HepG2 (cell line): ENCODE results near the gene JMJD1C. TPM values are rescaled to one million over a fixed set of nuclear protein-coding genes. Genes with fewer than 3 reads are reported as not detected.

Source experiments
- ATAC-seq: fragments of 200-7000 bp; cut with Tn5 transposase; 3 replicates; pipeline ENCODE4 v1.9.1; 2020; ENCODE audit warnings: mild to moderate bottlenecking, moderate library complexity
- BruUV-seq: library from RNA; stranded (reverse); fragments of 400-500 nt; replicated peaks from 2 replicates; lab custom pipeline; 2021; lab: Mats Ljungman, UMichigan
- CTCF ChIA-PET: fragments of 300-600 bp; formaldehyde crosslinking; extraction: SDS; loops from one replicate; lab custom pipeline; 2021; ENCODE audit warnings: low total read pairs, inconsistent platforms, low intra/inter-chr PET ratio; lab: Yijun Ruan, JAX
- POLR2A ChIA-PET: fragments of 350-600 bp; sonication (Branson Sonifier 250); formaldehyde crosslinking; loops from one replicate; lab custom pipeline; 2020; ENCODE audit warnings: antibody characterized with exemption, inconsistent platforms; lab: Yijun Ruan, JAX
- DNase-seq: peaks from one replicate; pipeline ENCODE4 v3.0.0-alpha.2; 2015; ENCODE audit warnings: low spot score
- FAIRE-seq: peaks from 3 replicates; lab custom pipeline; 2011; peaks lifted over from hg19 to GRCh38; lab: Jason Lieb, UNC
- H2AFZ ChIP-seq: one replicate; pipeline ENCODE4 v1.6.1; 2011; ENCODE audit warnings: low read length, inconsistent platforms
- H3K27ac ChIP-seq: fragments of 300-600 bp; 3 replicates; pipeline ENCODE4 v1.8.0; 2011; ENCODE audit warnings: mixed run types, mild to moderate bottlenecking, mixed read lengths, low read length, inconsistent platforms; ENCODE audit not compliant: insufficient read depth; ENCODE audit errors: extremely low read length
- H3K27me3 ChIP-seq, 2 experiments: fragments of 200-600 bp in 1 of 2; 2 replicates in 1 of 2; 3 replicates in 1 of 2; pipeline versions ENCODE4 v1.6.0 to v1.8.0; 2011; ENCODE audit warnings: low read length in 2 of 2, mild to moderate bottlenecking in 2 of 2, moderate library complexity in 2 of 2, inconsistent platforms in 1 of 2; ENCODE audit not compliant: insufficient read depth in 2 of 2, control insufficient read depth in 1 of 2
- H3K36me3 ChIP-seq, 2 experiments: fragments of 200-600 bp in 1 of 2; replicated peaks in 1 of 2; 2 replicates in 1 of 2; 3 replicates in 1 of 2; pipeline versions ENCODE4 v1.5.1 to v1.8.0; 2011; ENCODE audit warnings: low read length in 2 of 2, inconsistent platforms in 1 of 2; ENCODE audit not compliant: insufficient read depth in 2 of 2, control insufficient read depth in 1 of 2
- H3K4me1 ChIP-seq: 2 replicates; pipeline ENCODE4 v1.5.1; 2012; ENCODE audit warnings: low read length, inconsistent platforms; ENCODE audit not compliant: insufficient read depth
- H3K4me2 ChIP-seq: 2 replicates; pipeline ENCODE4 v1.6.0; 2011; ENCODE audit warnings: low read depth, low read length, inconsistent platforms
- H3K4me3 ChIP-seq, 3 experiments: fragments of 200-600 bp in 1 of 3; sonication (generic), shearing (Covaris generic) in 1 of 3; replicated peaks in 1 of 3; 2 replicates each; pipeline ENCODE4 v1.5.1; 2011 to 2016; ENCODE audit warnings: low read length in 3 of 3, inconsistent platforms in 2 of 3, low read depth in 2 of 3, mild to moderate bottlenecking in 2 of 3, control low read depth in 1 of 3, mixed read lengths in 1 of 3; ENCODE audit not compliant: insufficient read depth in 1 of 3
- H3K79me2 ChIP-seq: one replicate; pipeline ENCODE4 v1.6.1; 2011; ENCODE audit warnings: low read length, inconsistent platforms; ENCODE audit not compliant: insufficient read depth
- H3K9ac ChIP-seq: 2 replicates; pipeline ENCODE4 v1.6.0; 2011; ENCODE audit warnings: mild to moderate bottlenecking, low read depth, low read length, inconsistent platforms; ENCODE audit not compliant: insufficient read depth
- H3K9me3 ChIP-seq: 2 replicates; pipeline ENCODE4 v1.5.1; 2012; ENCODE audit warnings: mild to moderate bottlenecking, low read length
- H4K20me1 ChIP-seq: 2 replicates; pipeline ENCODE4 v1.6.0; 2011; ENCODE audit warnings: inconsistent platforms, mild to moderate bottlenecking, low read length, moderate library complexity; ENCODE audit not compliant: insufficient read depth
- FOXC1 ChIP-seq: sonication (generic); formaldehyde crosslinking; IDR thresholded peaks from 2 replicates; pipeline ENCODE4 v1.8.0; 2022; ENCODE audit warnings: mild to moderate bottlenecking, missing genetic modification reagents, borderline replicate concordance
- PHF20 ChIP-seq: sonication (generic); formaldehyde crosslinking; IDR thresholded peaks from 2 replicates; pipeline ENCODE4 v1.5.0; 2020; ENCODE audit warnings: mild to moderate bottlenecking, missing genetic modification reagents
- ZKSCAN8 ChIP-seq: IDR thresholded peaks from 2 replicates; pipeline ENCODE4 v1.6.1; 2016; ENCODE audit warnings: borderline replicate concordance, missing genetic modification reagents, missing compliant biosample characterization
- ZNF329 ChIP-seq: sonication (generic); formaldehyde crosslinking; IDR thresholded peaks from 2 replicates; pipeline ENCODE4 v1.9.0; 2021; ENCODE audit warnings: low read depth, mild to moderate bottlenecking, missing genetic modification reagents
- ZNF354B ChIP-seq: sonication (generic); formaldehyde crosslinking; IDR thresholded peaks from 2 replicates; pipeline ENCODE4 v1.8.0; 2022; ENCODE audit warnings: mild to moderate bottlenecking, missing genetic modification reagents
- ZNF550 ChIP-seq: sonication (generic); formaldehyde crosslinking; IDR thresholded peaks from 2 replicates; pipeline ENCODE4 v1.4.0; 2020; ENCODE audit warnings: mild to moderate bottlenecking, missing genetic modification reagents, borderline replicate concordance
- ZNF75D ChIP-seq: sonication (generic); formaldehyde crosslinking; IDR thresholded peaks from 2 replicates; pipeline ENCODE4 v1.8.1; 2023; ENCODE audit warnings: missing genetic modification reagents, mild to moderate bottlenecking, borderline replicate concordance
- WGBS: methylation state at CpG from one replicate; pipeline ENCODE4 v1.1.6; 2017; ENCODE audit warnings: low lambda C conversion rate; 5-methylcytosine and 5-hydroxymethylcytosine counted together
- in situ Hi-C: cut with HindIII; loops from 2 replicates; pipeline ENCODE4 v1.10.0; 2017; ENCODE audit warnings: low pct_unique_long_range_greater_than_20kb; ENCODE audit not compliant: extremely low pct_ligation_motif_present
- intact Hi-C: fragments of 100-400 bp; cut with micrococcal nuclease; formaldehyde crosslinking; loops from one replicate; pipeline ENCODE4 v1.10.0; 2022; ENCODE audit not compliant: unreplicated experiment
- polyA plus RNA-seq, 8 experiments: library from polyadenylated mRNA; depleted of rRNA in 3 of 8; stranded (reverse) in 7 of 8; unstranded in 1 of 8; fragments of >200 nt; fragmentation: Illumina TruSeq in 4 of 8; extraction: Trizol in 4 of 8; gene quantifications; 2 replicates each; pipeline versions ENCODE4 v1.2.1 to v1.2.3, GENCODE V29; 2011 to 2016; ENCODE audit warnings: low read depth in 4 of 8, missing spikeins in 1 of 8, mixed read lengths in 1 of 8; ENCODE audit not compliant: insufficient read depth in 1 of 8
- total RNA-seq, 5 experiments: library from RNA; depleted of rRNA; stranded (reverse); fragments of >200 nt; fragmentation: Illumina TruSeq; extraction: Trizol; gene quantifications; 2 replicates each; pipeline ENCODE4 v1.2.3, GENCODE V29; 2016; ENCODE audit warnings: low read depth in 1 of 5
- TF ChIP-seq, protein P1 (sequence below): sonication (generic); formaldehyde crosslinking; IDR thresholded peaks from 2 replicates; pipeline ENCODE4 v1.8.0; 2022; ENCODE audit warnings: low read depth, missing genetic modification reagents
- TF ChIP-seq, protein P2 (sequence below): sonication (generic); formaldehyde crosslinking; IDR thresholded peaks from 2 replicates; pipeline ENCODE4 v1.4.0; 2020; ENCODE audit warnings: missing genetic modification reagents, borderline replicate concordance
- TF ChIP-seq, protein P3 (sequence below): sonication (generic); formaldehyde crosslinking; IDR thresholded peaks from 2 replicates; pipeline ENCODE4 v1.8.1; 2022; ENCODE audit warnings: mild to moderate bottlenecking, missing genetic modification reagents
- TF ChIP-seq, protein P4 (sequence below): sonication (generic); formaldehyde crosslinking; IDR thresholded peaks from 2 replicates; pipeline ENCODE4 v1.8.0; 2022; ENCODE audit warnings: missing genetic modification reagents, low read depth, mild to moderate bottlenecking, borderline replicate concordance

Gene JMJD1C
- total and polyA plus RNA-seq, 2 of the 13 experiments (the other 11 are each of a cell fraction or from before 2014, with no cell fraction given) = 42.3 to 42.7 TPM

DNA sequence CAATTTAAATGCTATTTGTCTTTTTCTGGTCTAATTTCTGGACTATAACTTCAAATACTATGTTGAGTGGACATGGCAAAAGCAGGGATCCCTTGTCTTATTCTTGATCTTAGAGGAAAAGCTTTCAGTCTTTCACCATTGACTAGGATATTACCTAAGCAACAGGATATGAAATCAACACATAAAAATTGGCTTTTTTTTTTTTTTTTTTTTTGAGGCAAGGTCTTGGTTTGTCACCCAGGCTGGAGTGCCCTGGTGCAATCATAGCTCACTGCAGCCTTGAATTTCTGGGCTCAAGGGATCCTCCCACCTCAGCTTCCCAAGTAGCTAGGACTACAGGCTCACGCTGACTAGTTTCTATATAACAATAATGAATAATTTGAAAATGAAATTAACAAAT, 90.8 kb downstream of the JMJD1C start:
- H3K27me3 ChIP-seq = no peaks in the 10 kb centered on the region; a peak in 1 of 5 replicates
- H3K4me1 ChIP-seq = no peaks in the 10 kb centered on the region
- CTCF ChIA-PET = no interaction called here
- no peak overlapping the region for H3K4me2 ChIP-seq
- H3K79me2 ChIP-seq = peaks cover 3% of the 10 kb centered on the region
- DNase-seq (no peak), ATAC-seq (no peak), FAIRE-seq (no peak)
- POLR2A ChIA-PET = no interaction called here
- H2AFZ ChIP-seq = no peak overlapping the region
- H3K9me3 ChIP-seq = no peaks in the 10 kb centered on the region
- no TSS peak for BruUV-seq
- intact Hi-C loops (no loop called here), in situ Hi-C loops (no loop called here)
- TF ChIP-seq PHF20 (no peak), ZNF75D (CRISPR knock-in tag) (no peak), ZKSCAN8 (no peak), ZNF354B (CRISPR knock-in tag) (no peak), ZNF329 (no peak), FOXC1 (CRISPR knock-in tag) (no peak), ZNF550 (CRISPR knock-in tag) (no peak)
- TF ChIP-seq, protein P1, sequence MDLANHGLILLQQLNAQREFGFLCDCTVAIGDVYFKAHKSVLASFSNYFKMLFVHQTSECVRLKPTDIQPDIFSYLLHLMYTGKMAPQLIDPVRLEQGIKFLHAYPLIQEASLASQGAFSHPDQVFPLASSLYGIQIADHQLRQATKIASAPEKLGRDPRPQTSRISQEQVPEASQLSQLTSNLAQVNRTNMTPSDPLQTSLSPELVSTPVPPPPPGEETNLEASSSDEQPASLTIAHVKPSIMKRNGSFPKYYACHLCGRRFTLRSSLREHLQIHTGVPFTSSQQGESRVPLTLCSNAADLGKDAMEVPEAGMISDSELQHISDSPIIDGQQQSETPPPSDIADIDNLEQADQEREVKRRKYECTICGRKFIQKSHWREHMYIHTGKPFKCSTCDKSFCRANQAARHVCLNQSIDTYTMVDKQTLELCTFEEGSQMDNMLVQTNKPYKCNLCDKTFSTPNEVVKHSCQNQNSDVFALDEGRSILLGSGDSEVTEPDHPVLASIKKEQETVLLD (CRISPR knock-in tag) = no peak
- TF ChIP-seq, protein P2, sequence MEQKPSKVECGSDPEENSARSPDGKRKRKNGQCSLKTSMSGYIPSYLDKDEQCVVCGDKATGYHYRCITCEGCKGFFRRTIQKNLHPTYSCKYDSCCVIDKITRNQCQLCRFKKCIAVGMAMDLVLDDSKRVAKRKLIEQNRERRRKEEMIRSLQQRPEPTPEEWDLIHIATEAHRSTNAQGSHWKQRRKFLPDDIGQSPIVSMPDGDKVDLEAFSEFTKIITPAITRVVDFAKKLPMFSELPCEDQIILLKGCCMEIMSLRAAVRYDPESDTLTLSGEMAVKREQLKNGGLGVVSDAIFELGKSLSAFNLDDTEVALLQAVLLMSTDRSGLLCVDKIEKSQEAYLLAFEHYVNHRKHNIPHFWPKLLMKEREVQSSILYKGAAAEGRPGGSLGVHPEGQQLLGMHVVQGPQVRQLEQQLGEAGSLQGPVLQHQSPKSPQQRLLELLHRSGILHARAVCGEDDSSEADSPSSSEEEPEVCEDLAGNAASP (CRISPR knock-in tag) = no peak
- TF ChIP-seq, protein P3, sequence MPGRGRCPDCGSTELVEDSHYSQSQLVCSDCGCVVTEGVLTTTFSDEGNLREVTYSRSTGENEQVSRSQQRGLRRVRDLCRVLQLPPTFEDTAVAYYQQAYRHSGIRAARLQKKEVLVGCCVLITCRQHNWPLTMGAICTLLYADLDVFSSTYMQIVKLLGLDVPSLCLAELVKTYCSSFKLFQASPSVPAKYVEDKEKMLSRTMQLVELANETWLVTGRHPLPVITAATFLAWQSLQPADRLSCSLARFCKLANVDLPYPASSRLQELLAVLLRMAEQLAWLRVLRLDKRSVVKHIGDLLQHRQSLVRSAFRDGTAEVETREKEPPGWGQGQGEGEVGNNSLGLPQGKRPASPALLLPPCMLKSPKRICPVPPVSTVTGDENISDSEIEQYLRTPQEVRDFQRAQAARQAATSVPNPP (CRISPR knock-in tag) = no peak
- TF ChIP-seq, protein P4, sequence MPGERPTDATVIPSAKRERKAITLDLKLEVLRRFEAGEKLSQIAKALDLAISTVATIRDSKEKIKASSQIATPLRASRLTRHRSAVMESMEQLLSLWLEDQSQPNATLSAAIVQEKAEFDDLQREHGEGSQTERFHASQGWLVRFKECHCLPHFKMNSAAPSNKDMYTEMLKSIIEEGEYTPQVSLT (CRISPR knock-in tag) = no peak
- H3K27ac ChIP-seq = no peak overlapping the region
- no peaks in the 10 kb centered on the region for H4K20me1 ChIP-seq
- WGBS = 97% methylated on average over 1 of the region's 1 CpG
- H3K36me3 ChIP-seq = peaks cover 0 to 2% of the 10 kb centered on the region in 2 experiments; a peak in 1 of 5 replicates
- H3K9ac ChIP-seq = no peak overlapping the region
- H3K4me3 ChIP-seq = no peak overlapping the region
